ENCODE measurements around the gene ZMAT3.
"Not testable (repeated sequence)": the region's sequence is repeated elsewhere in the genome, so short reads cannot be mapped to it uniquely, and the experiment has no call there.

Gene ZMAT3, protein sequence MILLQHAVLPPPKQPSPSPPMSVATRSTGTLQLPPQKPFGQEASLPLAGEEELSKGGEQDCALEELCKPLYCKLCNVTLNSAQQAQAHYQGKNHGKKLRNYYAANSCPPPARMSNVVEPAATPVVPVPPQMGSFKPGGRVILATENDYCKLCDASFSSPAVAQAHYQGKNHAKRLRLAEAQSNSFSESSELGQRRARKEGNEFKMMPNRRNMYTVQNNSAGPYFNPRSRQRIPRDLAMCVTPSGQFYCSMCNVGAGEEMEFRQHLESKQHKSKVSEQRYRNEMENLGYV

GRCh38 chr3:179071323-179072099 lies at the start of gene ZMAT3:
Gene ZMAT3 (minus strand): TSS chr3:179071809. CDS start chr3:179067752, 4,057 bp downstream.
- DNase-seq (ENCODE audit: low read depth): peak; percentile 77

GRCh38 chr3:179116816-179117215 lies 45.2 kb upstream of the ZMAT3 start:
- DNase-seq (ENCODE audit: low read depth): no peak

DNA sequence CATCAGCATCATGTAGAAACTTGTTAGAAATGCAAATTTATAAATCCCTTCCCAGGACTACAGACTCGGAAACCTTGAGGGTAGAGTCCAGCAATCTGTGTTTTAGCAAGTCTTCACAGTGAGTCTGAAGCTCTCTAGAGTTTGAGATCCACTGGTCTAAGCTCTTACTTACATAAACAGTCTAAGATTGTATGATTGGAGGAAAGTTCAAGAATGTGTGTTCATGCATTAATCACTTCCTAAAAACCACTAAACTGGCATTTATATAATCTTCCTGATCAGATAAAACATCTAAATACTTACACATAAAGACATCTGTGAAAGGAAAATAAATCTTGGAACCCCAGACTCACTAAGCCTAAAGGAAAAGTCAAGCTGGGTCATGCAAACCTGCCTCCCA lies 43.8 kb upstream of the ZMAT3 start:
- not testable (repeated sequence) for DNase-seq (ENCODE audit: low read depth)

- DNase-seq (ENCODE audit: low read depth): no peak
These were observed 42.3 kb upstream of the ZMAT3 start for GRCh38 chr3:179113903-179114302.

GRCh38 chr3:179108086-179108485 lies 36.5 kb upstream of the ZMAT3 start:
- DNase-seq (ENCODE audit: low read depth): no peak

DNA sequence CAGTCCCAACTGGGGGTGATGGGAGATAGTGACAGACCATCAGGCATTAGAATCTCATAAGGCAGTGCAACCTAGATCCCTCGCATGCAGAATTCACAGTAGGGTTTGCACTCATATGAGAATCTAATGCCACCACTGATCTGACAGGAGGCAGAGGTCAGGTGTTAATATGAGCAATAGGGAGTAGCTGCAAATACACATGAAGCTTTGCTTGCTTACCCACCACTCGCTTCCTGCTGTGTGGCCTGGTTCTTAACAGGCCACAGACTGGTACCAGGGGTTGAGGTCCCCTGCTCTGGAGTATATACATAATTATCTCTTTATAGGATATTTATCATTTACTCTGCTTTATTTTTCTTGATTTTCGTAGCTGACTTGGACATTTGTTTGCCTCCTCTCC lies 36.0 kb upstream of the ZMAT3 start:
- no peak for DNase-seq (ENCODE audit: low read depth)

- DNase-seq (ENCODE audit: low read depth): no peak
These were observed 34.3 kb upstream of the ZMAT3 start for GRCh38 chr3:179105881-179106280.

GRCh38 chr3:179100652-179101051 lies 29.0 kb upstream of the ZMAT3 start:
- no peak for DNase-seq (ENCODE audit: low read depth)

DNA sequence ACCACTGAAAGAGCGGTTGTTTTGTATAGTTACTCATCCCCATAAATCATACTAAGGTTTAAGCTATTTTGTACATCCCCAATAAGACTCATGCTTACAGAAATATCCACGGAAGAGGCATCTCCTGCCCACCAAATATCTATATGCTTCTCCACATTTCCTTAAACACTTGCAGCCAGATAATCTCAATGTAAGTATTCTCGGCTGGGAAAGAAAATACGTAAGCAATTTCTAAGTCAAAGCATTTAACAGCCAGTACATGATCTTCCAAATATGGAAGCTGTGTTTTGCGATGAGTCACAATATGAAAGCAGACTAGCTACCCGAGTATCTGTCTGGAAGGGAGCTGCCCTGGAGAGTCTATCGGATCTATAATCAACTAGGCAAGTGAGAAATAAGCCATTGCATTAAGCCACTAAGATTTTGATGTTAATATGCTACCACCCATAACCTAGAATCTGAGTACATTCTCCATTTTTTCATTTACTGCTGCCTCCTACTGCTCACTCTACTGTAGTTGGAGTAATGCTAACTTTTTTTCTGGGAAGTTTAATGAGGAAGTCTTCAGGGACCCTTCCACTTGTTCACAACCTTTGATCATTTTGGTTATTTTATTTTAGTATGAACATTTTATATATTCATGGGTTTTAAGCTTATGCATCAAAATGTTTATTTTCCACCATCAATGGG lies 26.9 kb upstream of the ZMAT3 start:
- no peak for DNase-seq (ENCODE audit: low read depth)

GRCh38 chr3:179093807-179094206 lies 22.2 kb upstream of the ZMAT3 start:
- no peak for DNase-seq (ENCODE audit: low read depth)

DNA sequence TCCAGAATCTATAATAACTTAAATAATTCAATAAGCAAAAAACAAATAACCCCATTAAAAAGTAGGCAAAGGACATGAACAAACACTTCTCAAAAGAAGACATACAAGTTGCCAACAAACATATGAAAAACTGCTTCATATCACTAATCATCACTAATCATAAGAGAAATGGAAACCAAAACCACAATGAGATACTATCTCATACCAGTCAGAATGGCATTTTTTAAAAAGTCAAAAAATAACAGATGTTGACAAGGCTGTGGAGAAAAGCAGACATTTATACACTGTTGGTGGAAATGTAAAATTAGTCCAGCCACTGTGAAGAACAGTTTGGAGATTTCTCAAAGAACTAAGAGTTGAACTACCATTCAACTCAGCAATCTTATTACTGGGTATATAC lies 19.5 kb upstream of the ZMAT3 start:
- no peak for DNase-seq (ENCODE audit: low read depth)

DNA sequence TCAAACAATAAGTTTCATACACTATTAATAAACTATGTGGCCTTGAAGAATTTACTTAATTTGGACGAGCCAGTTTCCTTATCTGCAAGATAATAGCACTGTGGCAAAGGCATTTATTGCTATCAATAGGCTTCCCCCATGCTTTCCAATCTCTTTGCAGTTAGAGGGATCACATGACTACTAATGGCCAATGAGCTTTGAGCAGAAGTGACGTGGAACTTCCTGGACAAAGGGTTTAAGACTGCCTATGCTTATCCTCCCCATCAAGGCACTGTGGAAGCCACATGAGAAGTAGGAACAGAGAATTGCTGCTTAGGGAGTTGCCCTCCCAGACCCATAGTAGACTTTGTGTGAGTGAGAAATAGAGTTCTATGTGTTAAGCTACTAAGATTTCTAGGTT lies 16.7 kb upstream of the ZMAT3 start:
- DNase-seq (ENCODE audit: low read depth): no peak

DNA sequence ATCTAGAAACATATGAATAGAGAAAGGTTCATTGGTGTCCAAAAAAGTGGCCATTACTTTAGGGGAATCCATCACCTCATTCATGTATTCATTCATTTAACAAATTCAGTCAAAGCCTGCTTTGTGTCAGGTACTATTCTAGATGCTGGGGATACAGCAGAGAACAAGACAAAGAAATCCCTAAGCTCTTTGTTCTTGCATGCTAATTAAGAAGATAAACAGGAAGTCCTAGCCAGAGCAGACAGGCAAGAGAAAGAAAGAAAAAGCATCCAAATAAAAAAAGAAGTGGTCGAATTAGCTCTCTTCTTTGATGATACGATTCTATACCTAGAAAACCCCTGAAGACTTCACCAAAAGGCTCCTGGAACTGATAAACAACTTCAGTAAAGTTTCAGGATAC lies 12.4 kb upstream of the ZMAT3 start:
- no peak for DNase-seq (ENCODE audit: low read depth)

DNA sequence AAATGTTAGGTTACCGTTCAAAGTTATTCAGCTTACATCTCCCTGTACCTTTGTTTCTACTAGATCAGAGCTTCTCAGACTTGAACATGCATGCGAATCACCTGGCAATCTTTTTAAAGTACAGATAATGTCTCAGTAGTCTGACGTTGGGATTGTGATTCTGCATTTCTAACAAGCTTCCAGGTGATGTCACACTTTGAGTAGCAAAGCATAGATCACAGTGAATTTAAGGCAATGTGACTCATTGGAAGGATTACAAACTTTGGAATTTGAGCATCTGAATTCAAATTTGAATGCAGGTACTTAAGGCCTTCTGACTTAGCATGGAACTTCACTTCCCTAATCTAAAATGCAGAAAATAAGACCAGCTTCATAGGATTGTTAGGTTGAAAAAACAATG lies 10.8 kb upstream of the ZMAT3 start:
- DNase-seq (ENCODE audit: low read depth): no peak

GRCh38 chr3:179081885-179082284 lies 10.3 kb upstream of the ZMAT3 start:
- DNase-seq (ENCODE audit: low read depth): no peak

DNA sequence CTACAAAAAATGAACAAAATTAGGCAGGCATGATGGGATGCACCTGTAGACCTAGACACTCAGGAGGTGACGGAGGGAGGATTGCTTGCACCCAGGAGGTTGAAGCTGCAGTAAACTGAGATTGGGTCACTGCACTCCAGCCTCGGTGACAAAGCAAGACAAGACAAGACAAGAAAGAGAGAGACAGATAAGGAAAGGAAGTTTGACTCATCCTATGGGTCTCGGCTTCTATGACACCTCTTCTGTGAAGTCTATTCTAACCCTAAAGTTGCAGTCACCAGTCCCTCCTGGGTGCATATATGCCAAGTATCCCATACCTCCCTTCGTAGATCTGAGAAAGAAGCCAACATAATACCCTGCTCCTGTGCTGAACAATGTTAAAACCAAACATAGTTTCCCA lies 7.9 kb upstream of the ZMAT3 start:
- DNase-seq (ENCODE audit: low read depth): no peak

- no peak for DNase-seq (ENCODE audit: low read depth)
These were observed 4.8 kb upstream of the ZMAT3 start for GRCh38 chr3:179076243-179077027.

- no peak for DNase-seq (ENCODE audit: low read depth)
These were observed 3.0 kb upstream of the ZMAT3 start for GRCh38 chr3:179074656-179075055.

DNA sequence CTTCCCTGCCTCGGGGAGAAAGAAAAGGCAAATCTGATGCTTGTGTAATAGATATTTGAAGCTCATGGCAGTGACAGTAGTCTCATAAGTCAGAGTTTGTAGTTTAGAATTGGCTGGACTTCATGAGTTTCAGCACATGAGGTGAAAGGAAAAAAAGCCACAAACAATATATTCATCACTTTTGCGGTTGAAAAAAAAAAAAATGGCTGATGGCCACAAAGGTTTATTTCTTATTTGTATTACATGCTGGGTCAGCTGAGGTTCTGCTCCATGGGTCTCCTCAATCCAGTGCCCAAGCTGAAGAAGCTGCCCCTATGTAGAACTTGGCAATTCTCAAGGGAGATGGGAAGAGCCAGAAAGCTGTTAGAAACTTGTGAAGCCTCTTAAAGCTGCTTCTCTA lies 2.2 kb upstream of the ZMAT3 start:
- DNase-seq (ENCODE audit: low read depth): no peak

- no peak for DNase-seq (ENCODE audit: low read depth)
These were observed 460 bp upstream of the ZMAT3 start for GRCh38 chr3:179072100-179072438.

- no peak for DNase-seq (ENCODE audit: low read depth)
These were observed 634 bp downstream of the ZMAT3 start for GRCh38 chr3:179071027-179071322.

DNA sequence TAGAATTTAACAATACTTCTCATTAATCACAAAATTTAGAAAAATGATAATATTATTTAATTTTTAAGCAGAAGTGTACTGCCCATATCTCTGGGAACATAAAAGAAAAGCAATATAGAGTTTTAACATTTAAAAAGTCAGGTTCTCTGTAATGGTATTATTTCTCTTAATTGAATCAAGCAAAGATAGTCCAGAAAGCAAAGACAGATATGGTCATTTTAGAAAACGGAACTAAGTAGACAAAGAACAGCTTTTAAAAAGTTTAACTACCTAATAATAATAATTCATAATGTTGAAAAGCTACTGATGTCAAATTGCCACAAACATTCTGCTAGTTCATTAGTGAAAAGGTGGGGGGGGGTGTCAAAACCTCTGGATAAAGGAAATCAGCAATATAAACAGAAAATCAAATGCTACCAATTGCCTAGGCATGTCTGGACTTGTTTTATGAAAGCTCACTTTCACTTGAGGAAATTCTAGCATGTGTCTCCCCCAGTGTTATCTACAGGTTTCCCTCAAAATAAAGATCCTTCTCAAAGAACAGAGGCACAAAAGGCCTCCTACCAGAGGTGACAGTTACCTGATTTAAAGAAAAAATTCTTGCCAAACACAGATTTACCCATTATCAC lies 1.7 kb downstream of the ZMAT3 start:
- no peak for DNase-seq (ENCODE audit: low read depth)
